GM12878 (cell line): ENCODE data around the gene MORC3.

Source experiments
- CTCF ChIP-seq, 3 experiments: IDR thresholded peaks in 2 of 3; conservative IDR thresholded peaks in 1 of 3; 2 replicates each; pipeline ENCODE4 v1.5.1; 2011; ENCODE audit warnings: low read depth in 3 of 3, low read length in 3 of 3, mild to moderate bottlenecking in 3 of 3, control low read depth in 2 of 3, moderate library complexity in 2 of 3, inconsistent platforms in 1 of 3, mixed read lengths in 1 of 3; ENCODE audit not compliant: control insufficient read depth in 2 of 3, insufficient read depth in 1 of 3; ENCODE audit errors: extremely low read depth in 1 of 3
- ESRRA ChIP-seq: IDR thresholded peaks from 2 replicates; pipeline ENCODE4 v1.6.1; 2012; ENCODE audit warnings: mild to moderate bottlenecking, low read length, improper control_type of control experiment
- FOS ChIP-seq: IDR thresholded peaks from 3 replicates; pipeline ENCODE4 v1.6.1; 2011; ENCODE audit warnings: borderline replicate concordance; ENCODE audit not compliant: insufficient read length; ENCODE audit errors: extremely low read depth
- GABPA ChIP-seq: IDR thresholded peaks from 2 replicates; pipeline ENCODE4 v1.6.1; 2014; ENCODE audit warnings: antibody characterized with exemption, low read depth, mild to moderate bottlenecking, inconsistent platforms
- HDAC6 ChIP-seq: fragments of 200-600 bp; sonication (generic); IDR thresholded peaks from one replicate; pipeline ENCODE4 v1.8.0; 2017; ENCODE audit warnings: antibody characterized with exemption; ENCODE audit not compliant: unreplicated experiment
- JUNB ChIP-seq: IDR thresholded peaks from 2 replicates; pipeline ENCODE4 v1.6.1; 2016; ENCODE audit warnings: antibody characterized with exemption, mild to moderate bottlenecking
- KDM1A ChIP-seq: fragments of 200-600 bp; sonication (generic); IDR thresholded peaks from 2 replicates; pipeline ENCODE4 v1.6.1; 2016; ENCODE audit warnings: borderline replicate concordance
- NFIC ChIP-seq: IDR thresholded peaks from 2 replicates; pipeline ENCODE4 v1.6.1; 2012; ENCODE audit warnings: low read depth, mild to moderate bottlenecking, inconsistent platforms, low read length, moderate library complexity
- NRF1 ChIP-seq: conservative IDR thresholded peaks from 2 replicates; pipeline ENCODE4 v1.6.1; 2011; ENCODE audit warnings: mild to moderate bottlenecking, low read depth, low read length, improper control_type of control experiment
- PAX8 ChIP-seq: fragments of 450-650 bp; IDR thresholded peaks from 2 replicates; pipeline ENCODE4 v1.6.1; 2017; ENCODE audit warnings: mild to moderate bottlenecking, moderate library complexity
- POLR2A ChIP-seq: IDR thresholded peaks from 2 replicates; pipeline ENCODE4 v1.6.1; 2011; ENCODE audit warnings: low read depth, mild to moderate bottlenecking, low read length
- RAD21 ChIP-seq: IDR thresholded peaks from 2 replicates; pipeline ENCODE4 v1.6.1; 2011; ENCODE audit warnings: mild to moderate bottlenecking, low read depth, low read length, moderate library complexity; ENCODE audit not compliant: insufficient read depth
- ZBTB40 ChIP-seq: fragments of 450-650 bp; IDR thresholded peaks from 2 replicates; pipeline ENCODE4 v1.6.1; 2016; ENCODE audit warnings: mild to moderate bottlenecking, moderate library complexity, borderline replicate concordance

GRCh38 chr21:36337099-36337509, 17.1 kb downstream of the MORC3 start:
- no peak for TF ChIP-seq CTCF (IDR thresholded peaks at IDR 0.05 in 2 of 3, conservative IDR thresholded peaks at IDR 0.05 in 1 of 3; ENCODE audit: control insufficient read depth in 2 of 3, extremely low read depth in 1 of 3, insufficient read depth in 1 of 3, low read depth in 3 of 3, low read length in 3 of 3)
- no peak for TF ChIP-seq POLR2A
- no peak for TF ChIP-seq PAX8
- TF ChIP-seq GABPA: no peak
- no peak for TF ChIP-seq KDM1A
- no peak for TF ChIP-seq NRF1
- TF ChIP-seq FOS: no peak
- TF ChIP-seq JUNB: no peak
- no peak for TF ChIP-seq NFIC
- TF ChIP-seq ESRRA: no peak
- TF ChIP-seq ZBTB40: no peak
- no peak for TF ChIP-seq RAD21
- no peak for TF ChIP-seq HDAC6
